Measurements from ENCODE around the gene LRIG1.
A peak's percentile ranks its signal among the peaks of the same experiment; 100 is the strongest.

Gene LRIG1

GRCh38 chr3:66472313-66473134, 28.3 kb downstream of the LRIG1 start:
- no peak for TF ChIP-seq CTCF (conservative IDR thresholded peaks at IDR 0.05; ENCODE audit: low read depth, low read length)
- no peak overlapping the region for H3K4me3 ChIP-seq (ENCODE audit: low read depth, low read length)
- DNase-seq (ENCODE audit: low read depth) = peak; percentile 60

- no peak for TF ChIP-seq CTCF (conservative IDR thresholded peaks at IDR 0.05; ENCODE audit: low read depth, low read length)
- H3K4me3 ChIP-seq (ENCODE audit: low read depth, low read length) = no peak overlapping the region
- DNase-seq (ENCODE audit: low read depth) = no peak
Observed at GRCh38 chr3:66470956-66471686, 29.7 kb downstream of the LRIG1 start.

DNA sequence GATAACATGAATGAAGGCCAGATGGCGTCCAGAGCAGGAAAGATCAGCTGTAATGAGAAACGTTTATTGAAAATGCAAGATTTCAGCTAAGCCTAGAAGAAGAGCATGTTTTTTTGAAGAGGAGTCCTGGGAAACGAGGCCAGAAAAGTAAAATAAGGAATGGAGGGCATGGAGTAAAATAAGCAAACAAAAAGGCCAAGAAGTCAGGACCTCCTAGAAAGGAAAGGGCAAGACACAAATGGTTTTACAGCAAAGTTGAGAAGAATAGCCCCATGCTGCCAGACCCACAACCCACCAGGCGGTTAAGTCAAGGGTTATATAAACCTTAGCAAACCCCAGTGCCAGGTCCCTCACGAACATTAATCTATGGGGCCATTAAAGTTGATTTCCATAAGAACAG, 30.5 kb downstream of the LRIG1 start:
- H3K4me3 ChIP-seq (ENCODE audit: low read depth, low read length) = no peak overlapping the region
- TF ChIP-seq CTCF (conservative IDR thresholded peaks at IDR 0.05; ENCODE audit: low read depth, low read length) = no peak
- DNase-seq (ENCODE audit: low read depth) = no peak

- DNase-seq (ENCODE audit: low read depth) = peak; percentile 44
- H3K4me3 ChIP-seq (ENCODE audit: low read depth, low read length) = no peak overlapping the region
- no peak for TF ChIP-seq CTCF (conservative IDR thresholded peaks at IDR 0.05; ENCODE audit: low read depth, low read length)
Observed at GRCh38 chr3:66469220-66469640, 31.6 kb downstream of the LRIG1 start.

DNA sequence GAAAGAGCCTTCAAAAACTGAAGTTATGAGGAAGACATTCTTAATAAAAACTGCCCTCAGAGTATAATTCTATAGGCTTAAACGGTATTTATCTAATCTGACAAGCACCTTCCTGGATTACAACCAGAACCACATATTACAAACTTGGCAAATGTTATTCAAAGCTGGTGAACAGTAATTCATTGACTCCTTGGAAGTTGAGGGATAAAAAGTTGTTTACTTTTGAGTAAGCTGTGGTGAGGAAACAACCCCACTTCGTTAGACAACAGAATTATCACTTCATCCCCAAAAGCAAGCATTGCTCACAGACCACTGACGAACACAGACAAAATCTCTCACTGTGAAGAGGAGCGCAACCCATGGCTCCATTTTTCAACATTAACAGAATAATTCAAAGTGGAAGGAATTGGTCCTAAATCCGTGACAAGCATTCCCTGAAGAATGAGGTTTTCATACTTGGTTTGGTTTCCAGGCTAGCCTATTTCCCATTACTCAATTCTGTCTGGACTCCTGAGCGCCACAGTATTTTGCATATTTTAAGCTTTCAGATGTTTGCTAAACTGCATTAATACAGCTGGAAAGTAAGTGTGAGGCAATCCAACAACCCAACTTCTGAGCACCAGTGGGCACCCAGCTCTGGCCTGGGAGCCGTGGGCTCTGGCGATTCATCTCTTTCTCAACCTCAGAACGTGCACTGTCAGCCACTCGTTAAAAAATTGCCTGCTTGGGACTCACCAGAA, 32.7 kb downstream of the LRIG1 start:
- no peak for TF ChIP-seq CTCF (conservative IDR thresholded peaks at IDR 0.05; ENCODE audit: low read depth, low read length)
- H3K4me3 ChIP-seq (ENCODE audit: low read depth, low read length) = no peak overlapping the region
- DNase-seq (ENCODE audit: low read depth) = peak; percentile 51

DNA sequence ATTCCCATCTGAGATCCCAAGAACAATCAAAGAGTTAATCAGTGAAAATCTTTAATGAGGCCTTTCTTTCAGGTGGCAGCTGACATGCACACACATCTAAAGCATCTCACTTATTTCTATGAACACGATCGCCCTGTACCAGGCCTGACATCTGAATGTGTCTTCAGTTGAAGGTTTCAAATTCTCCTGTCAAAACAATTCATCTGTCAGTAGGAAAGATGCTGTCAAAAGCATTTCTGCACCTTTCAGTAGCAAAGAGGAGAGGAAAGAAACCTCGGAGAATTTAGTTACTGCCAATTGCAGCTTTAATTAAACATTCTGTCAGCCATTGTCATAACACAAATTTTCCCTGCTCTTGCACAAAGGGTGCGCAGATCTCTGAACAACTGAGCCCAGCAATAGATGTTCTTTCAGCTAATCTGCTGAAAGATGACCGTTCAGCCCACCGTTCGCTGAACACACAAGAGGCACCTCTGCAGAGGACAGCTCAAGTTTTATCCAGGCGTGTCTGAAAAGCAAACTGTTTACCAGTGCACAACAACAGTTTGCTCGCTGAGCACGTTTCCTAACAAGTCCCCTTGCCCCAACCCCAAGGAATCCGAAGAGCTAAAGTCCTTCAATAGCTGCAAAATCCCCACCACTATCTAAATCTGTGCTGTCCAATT, 34.1 kb downstream of the LRIG1 start:
- no peak for DNase-seq (ENCODE audit: low read depth)
- no peak overlapping the region for H3K4me3 ChIP-seq (ENCODE audit: low read depth, low read length)
- no peak for TF ChIP-seq CTCF (conservative IDR thresholded peaks at IDR 0.05; ENCODE audit: low read depth, low read length)
